ENCODE measurements around the gene KDM4C. TPM values are rescaled to one million over a fixed set of nuclear protein-coding genes. Genes with fewer than 3 reads are reported as not detected.

Gene KDM4C
- total and polyA plus RNA-seq, 10 donors: 11.1 to 85.5 (median 61.9) TPM

GRCh38 chr9:6978591-6978990, 220.8 kb downstream of the KDM4C start:
- H3K9me3 ChIP-seq: no peaks in the 10 kb centered on the region
- no peak for DNase-seq
- H3K27me3 ChIP-seq (replicated peaks in 1 of 7): no peaks in the 10 kb centered on the region
- H3K4me1 ChIP-seq: peaks cover 0 to 2% (median 0%) of the 10 kb centered on the region in 6 donors
- TF ChIP-seq POLR2AphosphoS5 (IDR thresholded peaks at IDR 0.05) (no peak), POLR2A (IDR thresholded peaks at IDR 0.05) (no peak), CTCF (IDR thresholded peaks at IDR 0.05 in 8 of 11, conservative IDR thresholded peaks at IDR 0.05 in 3 of 11) (no peak)
- no peak overlapping the region for H3K27ac ChIP-seq
- peaks cover 0 to 35% (median 6%) of the 10 kb centered on the region in 6 donors for H3K36me3 ChIP-seq
- 86 to 93% (median 90%) methylated on average over 2 of the region's 2 CpGs for WGBS, 5 donors
- H3K4me3 ChIP-seq: no peak overlapping the region
- intact Hi-C loops (cut with DNase I; ENCODE audit: low total_unique reads): no loop called here

GRCh38 chr9:6984941-6985578, 227.3 kb downstream of the KDM4C start:
- Histone ChIP-seq H3K27ac (no peak overlapping the region), H3K27me3 (replicated peaks in 1 of 7) (no peaks in the 10 kb centered on the region), H3K4me1 (no peaks in the 10 kb centered on the region), H3K9me3 (no peaks in the 10 kb centered on the region), H3K4me3 (no peak overlapping the region), H3K36me3 (peaks cover 0 to 95% (median 44%) of the 10 kb centered on the region in 6 donors)
- no peak for DNase-seq
- intact Hi-C loops (cut with DNase I; ENCODE audit: low total_unique reads): no loop called here
- 76 to 93% (median 91%) methylated on average over 3 of the region's 3 CpGs for WGBS, 5 donors
- no peak for TF ChIP-seq POLR2AphosphoS5 (IDR thresholded peaks at IDR 0.05)
- no peak for TF ChIP-seq CTCF (IDR thresholded peaks at IDR 0.05 in 8 of 11, conservative IDR thresholded peaks at IDR 0.05 in 3 of 11)
- no peak for TF ChIP-seq POLR2A (IDR thresholded peaks at IDR 0.05)

GRCh38 chr9:6986141-6986815, 228.5 kb downstream of the KDM4C start:
- no peak overlapping the region for H3K4me3 ChIP-seq
- H3K4me1 ChIP-seq: no peaks in the 10 kb centered on the region
- intact Hi-C loops (cut with DNase I; ENCODE audit: low total_unique reads): no loop called here
- no peaks in the 10 kb centered on the region for H3K9me3 ChIP-seq
- H3K27me3 ChIP-seq (replicated peaks in 1 of 7): no peaks in the 10 kb centered on the region
- 74 to 80% (median 80%) methylated on average over 5 of the region's 5 CpGs for WGBS, 5 donors
- peaks cover 0 to 97% (median 51%) of the 10 kb centered on the region in 6 donors for H3K36me3 ChIP-seq
- DNase-seq: no peak
- H3K27ac ChIP-seq: no peak overlapping the region
- no peak for TF ChIP-seq CTCF (IDR thresholded peaks at IDR 0.05 in 8 of 11, conservative IDR thresholded peaks at IDR 0.05 in 3 of 11)
- no peak for TF ChIP-seq POLR2AphosphoS5 (IDR thresholded peaks at IDR 0.05)
- no peak for TF ChIP-seq POLR2A (IDR thresholded peaks at IDR 0.05)

- WGBS, 5 donors: 67 to 97% (median 85%) methylated on average over 3 of the region's 3 CpGs
- H3K27me3 ChIP-seq (replicated peaks in 1 of 7): no peaks in the 10 kb centered on the region
- no peak for TF ChIP-seq CTCF (IDR thresholded peaks at IDR 0.05 in 8 of 11, conservative IDR thresholded peaks at IDR 0.05 in 3 of 11)
- no peak for TF ChIP-seq POLR2A (IDR thresholded peaks at IDR 0.05)
- TF ChIP-seq POLR2AphosphoS5 (IDR thresholded peaks at IDR 0.05): no peak
- H3K9me3 ChIP-seq: no peaks in the 10 kb centered on the region
- peaks cover 0 to 97% (median 54%) of the 10 kb centered on the region in 6 donors for H3K36me3 ChIP-seq
- intact Hi-C loops (cut with DNase I; ENCODE audit: low total_unique reads): no loop called here
- no peak for DNase-seq
- no peak overlapping the region for H3K27ac ChIP-seq
- no peak overlapping the region for H3K4me3 ChIP-seq
- no peaks in the 10 kb centered on the region for H3K4me1 ChIP-seq
Observed at GRCh38 chr9:6987381-6987780, 229.6 kb downstream of the KDM4C start.
